ENCODE data around the gene HDAC4. TPM values are rescaled to one million over a fixed set of nuclear protein-coding genes. Genes with fewer than 3 reads are reported as not detected.

The HDAC4 gene
- total RNA-seq, 2 experiments from 2014 or later: 22.6 to 24.5 TPM

GRCh38 chr2:238999291-238999741, 401.5 kb downstream of the HDAC4 start:
- ATAC-seq (no peak), DNase-seq (no peak)
- H3K27ac Mint-ChIP-seq: no peak overlapping the region
- no peaks in the 10 kb centered on the region for H3K4me1 Mint-ChIP-seq (ENCODE audit: low read depth)
- intact Hi-C loops (cut with micrococcal nuclease): no loop called here
- no peak for TF ChIP-seq CTCF (IDR thresholded peaks at IDR 0.05)
- H3K27me3 Mint-ChIP-seq: peaks cover 16% of the 10 kb centered on the region
- ChIA-PET POLR2A (no interaction called here), CTCF (no interaction called here)
- H3K4me3 Mint-ChIP-seq: no peak overlapping the region
- H3K36me3 Mint-ChIP-seq (ENCODE audit: low read depth): no peaks in the 10 kb centered on the region
- peaks cover 7% of the 10 kb centered on the region for H3K9me3 Mint-ChIP-seq

- H3K4me3 Mint-ChIP-seq: no peak overlapping the region
- H3K27me3 Mint-ChIP-seq: peaks cover 13% of the 10 kb centered on the region
- intact Hi-C loops (cut with micrococcal nuclease): no loop called here
- peaks cover 7% of the 10 kb centered on the region for H3K9me3 Mint-ChIP-seq
- DNase-seq (no peak), ATAC-seq (no peak)
- H3K4me1 Mint-ChIP-seq (ENCODE audit: low read depth): no peaks in the 10 kb centered on the region
- no peak for TF ChIP-seq CTCF (IDR thresholded peaks at IDR 0.05)
- H3K27ac Mint-ChIP-seq: no peak overlapping the region
- CTCF ChIA-PET: no interaction called here
- POLR2A ChIA-PET: no interaction called here
- no peaks in the 10 kb centered on the region for H3K36me3 Mint-ChIP-seq (ENCODE audit: low read depth)
These were observed 402.0 kb downstream of the HDAC4 start for GRCh38 chr2:238998801-238999200.

Small RNA genes lying within 50 kb of the gene (microRNA-seq; reads per million reads assigned to microRNA genes)
- gene MIR2467 (ENCODE audit: borderline microRNAs expressed, borderline replicate concordance) (not detected), gene MIR4269 (ENCODE audit: borderline microRNAs expressed, borderline replicate concordance) (not detected), gene MIR4440 (ENCODE audit: borderline microRNAs expressed, borderline replicate concordance) (not detected), gene MIR4441 (ENCODE audit: borderline microRNAs expressed, borderline replicate concordance) (not detected)

All from activated CD8-positive, alpha-beta T cell treated with anti-CD3 and anti-CD28 coated beads for 36 hours (primary cell).